K562 (cell line): ENCODE data around the gene EPB42. TPM values are rescaled to one million over a fixed set of nuclear protein-coding genes. Genes with fewer than 3 reads are reported as not detected.

Experiments
- ARID3B ChIP-seq: fragments of 250-450 bp; sonication (Bioruptor Pico); IDR thresholded peaks from 2 replicates; pipeline ENCODE4 v1.4.0; 2020; ENCODE audit warnings: borderline replicate concordance
- ARNT ChIP-seq, 2 experiments: fragments of 450-650 bp; IDR thresholded peaks; 2 replicates each; pipeline ENCODE4 v1.6.1; 2016; ENCODE audit warnings: mild to moderate bottlenecking in 1 of 2
- BCOR ChIP-seq: fragments of 450-650 bp; IDR thresholded peaks from 2 replicates; pipeline ENCODE4 v1.6.1; 2016
- CBFA2T2 ChIP-seq: fragments of 450-650 bp; conservative IDR thresholded peaks from 2 replicates; pipeline ENCODE4 v1.6.1; 2017; ENCODE audit warnings: mild to moderate bottlenecking
- CCAR2 ChIP-seq: fragments of 200-400 bp; formaldehyde crosslinking; IDR thresholded peaks from 2 replicates; pipeline ENCODE4 v1.6.1; 2017; ENCODE audit warnings: mild to moderate bottlenecking, low read depth, low read length
- CCNT2 ChIP-seq: IDR thresholded peaks from 2 replicates; pipeline ENCODE4 v1.6.1; 2011; ENCODE audit warnings: borderline replicate concordance, low read depth, mild to moderate bottlenecking, moderate library complexity, mixed read lengths, low read length; ENCODE audit not compliant: insufficient read length; ENCODE audit errors: extremely low read depth
- E2F4 ChIP-seq: sonication (generic); formaldehyde crosslinking; IDR thresholded peaks from 2 replicates; pipeline ENCODE4 v1.8.0; 2022; ENCODE audit warnings: mild to moderate bottlenecking, low read depth, missing genetic modification reagents
- GABPA ChIP-seq: fragments of 200-800 bp; sonication (Bioruptor generic); conservative IDR thresholded peaks from 2 replicates; pipeline ENCODE4 v1.6.1; 2016; ENCODE audit warnings: low read depth, missing genetic modification characterization, missing compliant biosample characterization
- GTF2E2 ChIP-seq: fragments of 200-800 bp; sonication (Bioruptor generic); IDR thresholded peaks from 2 replicates; pipeline ENCODE4 v1.6.1; 2016; ENCODE audit warnings: missing genetic modification characterization, missing compliant biosample characterization
- HIVEP1 ChIP-seq: fragments of 250-450 bp; sonication (Bioruptor Pico); IDR thresholded peaks from 2 replicates; pipeline ENCODE4 v1.4.0; 2020; ENCODE audit warnings: mild to moderate bottlenecking
- IFI16 ChIP-seq: fragments of 250-450 bp; sonication (Bioruptor Pico); IDR thresholded peaks from 2 replicates; pipeline ENCODE4 v2.1.2; 2022; ENCODE audit warnings: mild to moderate bottlenecking, inconsistent platforms
- MTF1 ChIP-seq: fragments of 250-450 bp; sonication (Bioruptor Pico); IDR thresholded peaks from 2 replicates; pipeline ENCODE4 v1.9.0; 2021; ENCODE audit warnings: moderate library complexity, mild to moderate bottlenecking, inconsistent platforms, borderline replicate concordance
- NCOA1 ChIP-seq: fragments of 450-650 bp; IDR thresholded peaks from 2 replicates; pipeline ENCODE4 v1.6.1; 2016; ENCODE audit warnings: low read depth
- NFIC ChIP-seq: fragments of 450-650 bp; IDR thresholded peaks from 2 replicates; pipeline ENCODE4 v1.6.1; 2017; ENCODE audit warnings: mild to moderate bottlenecking, inconsistent platforms
- NRF1 ChIP-seq, 2 experiments: fragments of 450-650 bp; IDR thresholded peaks in 1 of 2; conservative IDR thresholded peaks in 1 of 2; 2 replicates each; pipeline ENCODE4 v1.6.1; 2014; ENCODE audit warnings: mild to moderate bottlenecking in 2 of 2
- PCBP1 ChIP-seq: fragments of 200-400 bp; formaldehyde crosslinking; IDR thresholded peaks from 2 replicates; pipeline ENCODE4 v1.6.1; 2018; ENCODE audit warnings: mild to moderate bottlenecking, low read depth, low read length; ENCODE audit not compliant: poor library complexity, severe bottlenecking
- SLC30A9 ChIP-seq: fragments of 250-450 bp; sonication (Bioruptor Pico); IDR thresholded peaks from 2 replicates; pipeline ENCODE4 v1.8.0; 2022; ENCODE audit warnings: mild to moderate bottlenecking, moderate library complexity
- TEAD4 ChIP-seq, 2 experiments: sonication (generic) in 1 of 2; formaldehyde crosslinking in 1 of 2; IDR thresholded peaks; 2 replicates each; pipeline versions ENCODE4 v1.6.1 to v1.8.0; 2012 to 2022; ENCODE audit warnings: borderline replicate concordance in 1 of 2, inconsistent platforms in 1 of 2, low read length in 1 of 2, mild to moderate bottlenecking in 1 of 2, missing genetic modification reagents in 1 of 2
- TFAM ChIP-seq: fragments of 250-450 bp; sonication (Bioruptor Pico); conservative IDR thresholded peaks from 2 replicates; pipeline ENCODE4 v1.5.0; 2021; ENCODE audit warnings: mild to moderate bottlenecking, moderate library complexity
- THRAP3 ChIP-seq: fragments of 450-650 bp; IDR thresholded peaks from 2 replicates; pipeline ENCODE4 v1.6.1; 2016; ENCODE audit warnings: mild to moderate bottlenecking, inconsistent platforms, borderline replicate concordance
- XRCC5 ChIP-seq: fragments of 200-400 bp; formaldehyde crosslinking; IDR thresholded peaks from 2 replicates; pipeline ENCODE4 v1.6.1; 2017; ENCODE audit warnings: low read depth, mild to moderate bottlenecking, low read length
- ZFP36 ChIP-seq: fragments of 150-350 bp; IDR thresholded peaks from 2 replicates; pipeline ENCODE4 v1.6.1; 2018; ENCODE audit warnings: low read length, low read depth; ENCODE audit not compliant: partially characterized antibody
- ZFX ChIP-seq: sonication (generic); formaldehyde crosslinking; IDR thresholded peaks from 2 replicates; pipeline ENCODE4 v1.8.0; 2022; ENCODE audit warnings: mild to moderate bottlenecking, missing genetic modification reagents, moderate library complexity
- polyA plus RNA-seq, 8 experiments: library from polyadenylated mRNA; depleted of rRNA in 4 of 8; stranded (reverse) in 5 of 8; unstranded in 3 of 8; fragments of >200 nt; fragmentation: Nextera tagmentation in 2 of 8; fragmentation: Illumina TruSeq in 1 of 8; extraction: Ambion mirVana in 2 of 8; extraction: Trizol in 1 of 8; gene quantifications; 2 replicates each; pipeline versions ENCODE4 v1.2.1 to v1.2.3, GENCODE V29; 2011 to 2014; ENCODE audit warnings: inconsistent platforms in 1 of 8, missing spikeins in 1 of 8
- total RNA-seq, 7 experiments: library from RNA; depleted of rRNA in 6 of 7; stranded (reverse); fragments of >200 nt in 6 of 7; fragmentation: Illumina TruSeq in 2 of 7; extraction: Trizol in 2 of 7; gene quantifications; 2 replicates each; pipeline versions ENCODE4 v1.2.1 to v1.2.3, GENCODE V29; 2011 to 2021; ENCODE audit warnings: low replicate concordance in 1 of 7
- TF ChIP-seq, protein P1 (sequence below), 2 experiments: fragments of 150-350 bp in 1 of 2; IDR thresholded peaks; 2 replicates each; pipeline ENCODE4 v1.6.1; 2012 to 2016; ENCODE audit warnings: low read depth in 2 of 2, low read length in 2 of 2, mild to moderate bottlenecking in 1 of 2, moderate library complexity in 1 of 2

The EPB42 gene
- total and polyA plus RNA-seq, 9 of the 15 experiments (the other 6 are each of a cell fraction or from before 2014, with no cell fraction given): 0.38 to 2.3 (median 1.4) TPM

DNA sequence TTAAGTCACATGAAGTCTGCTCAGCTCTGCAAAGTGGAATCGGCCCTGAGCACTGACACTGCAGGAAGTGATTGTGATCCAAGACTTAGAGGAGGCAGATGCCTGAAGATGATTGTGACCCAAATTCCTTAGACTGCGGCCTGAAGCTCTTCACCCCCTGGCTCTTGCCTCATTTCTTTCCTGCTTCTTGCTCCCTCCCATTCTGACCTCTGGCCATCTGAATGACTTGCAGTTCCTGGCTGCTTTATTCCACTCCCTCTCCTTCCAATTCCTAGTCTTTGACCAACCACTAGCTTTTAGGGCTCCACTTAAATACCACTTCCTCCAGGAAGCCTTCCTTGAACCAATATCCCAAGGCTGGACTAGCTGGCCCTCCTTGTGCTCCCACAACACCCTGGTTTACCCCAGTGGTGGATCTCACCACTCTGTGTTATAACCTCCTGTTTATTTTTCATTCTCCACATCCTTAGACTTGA, 9.9 kb upstream of the EPB42 start (continued):
- no peak for TF ChIP-seq ARID3B (CRISPR knock-in tag)
- TF ChIP-seq ZFP36: peak; percentile 99
- TF ChIP-seq ARNT (IDR thresholded peaks at IDR 0.05): no peak
- peak; percentile 45; the same call in 1 of the 2 replicates for TF ChIP-seq NFIC
- TF ChIP-seq HIVEP1 (CRISPR knock-in tag): no peak
- no peak for TF ChIP-seq XRCC5
- no peak for TF ChIP-seq CCAR2
- no peak for TF ChIP-seq SLC30A9
- peak; percentile 89 for TF ChIP-seq TEAD4 (IDR thresholded peaks at IDR 0.05; ENCODE audit: low read length)
- no peak for TF ChIP-seq TEAD4 (CRISPR knock-in tag; IDR thresholded peaks at IDR 0.05; ENCODE audit: borderline replicate concordance)
- TF ChIP-seq IFI16: no peak
- TF ChIP-seq GTF2E2: no peak
- peak; percentile 38; the same call in 1 of the 2 replicates for TF ChIP-seq GABPA
- TF ChIP-seq CCNT2: peak; percentile 56
- TF ChIP-seq PCBP1: no peak
- TF ChIP-seq E2F4 (CRISPR knock-in tag): no peak
- peak; percentile 78 for TF ChIP-seq CBFA2T2
- TF ChIP-seq BCOR: peak; percentile 94
- TF ChIP-seq, protein P1, sequence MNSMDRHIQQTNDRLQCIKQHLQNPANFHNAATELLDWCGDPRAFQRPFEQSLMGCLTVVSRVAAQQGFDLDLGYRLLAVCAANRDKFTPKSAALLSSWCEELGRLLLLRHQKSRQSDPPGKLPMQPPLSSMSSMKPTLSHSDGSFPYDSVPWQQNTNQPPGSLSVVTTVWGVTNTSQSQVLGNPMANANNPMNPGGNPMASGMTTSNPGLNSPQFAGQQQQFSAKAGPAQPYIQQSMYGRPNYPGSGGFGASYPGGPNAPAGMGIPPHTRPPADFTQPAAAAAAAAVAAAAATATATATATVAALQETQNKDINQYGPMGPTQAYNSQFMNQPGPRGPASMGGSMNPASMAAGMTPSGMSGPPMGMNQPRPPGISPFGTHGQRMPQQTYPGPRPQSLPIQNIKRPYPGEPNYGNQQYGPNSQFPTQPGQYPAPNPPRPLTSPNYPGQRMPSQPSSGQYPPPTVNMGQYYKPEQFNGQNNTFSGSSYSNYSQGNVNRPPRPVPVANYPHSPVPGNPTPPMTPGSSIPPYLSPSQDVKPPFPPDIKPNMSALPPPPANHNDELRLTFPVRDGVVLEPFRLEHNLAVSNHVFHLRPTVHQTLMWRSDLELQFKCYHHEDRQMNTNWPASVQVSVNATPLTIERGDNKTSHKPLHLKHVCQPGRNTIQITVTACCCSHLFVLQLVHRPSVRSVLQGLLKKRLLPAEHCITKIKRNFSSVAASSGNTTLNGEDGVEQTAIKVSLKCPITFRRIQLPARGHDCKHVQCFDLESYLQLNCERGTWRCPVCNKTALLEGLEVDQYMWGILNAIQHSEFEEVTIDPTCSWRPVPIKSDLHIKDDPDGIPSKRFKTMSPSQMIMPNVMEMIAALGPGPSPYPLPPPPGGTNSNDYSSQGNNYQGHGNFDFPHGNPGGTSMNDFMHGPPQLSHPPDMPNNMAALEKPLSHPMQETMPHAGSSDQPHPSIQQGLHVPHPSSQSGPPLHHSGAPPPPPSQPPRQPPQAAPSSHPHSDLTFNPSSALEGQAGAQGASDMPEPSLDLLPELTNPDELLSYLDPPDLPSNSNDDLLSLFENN (IDR thresholded peaks at IDR 0.05; ENCODE audit: low read depth in 2 of 2, low read length in 2 of 2): 0 out of 4 replicates have a peak, but pooled peaks of 1 of the 2 experiments have one; percentile 63
- TF ChIP-seq TFAM: no peak
- TF ChIP-seq THRAP3: no peak
- TF ChIP-seq NRF1 (conservative IDR thresholded peaks at IDR 0.05 in 1 of 2, IDR thresholded peaks at IDR 0.05 in 1 of 2): peak; percentile 54 to 69; a peak in 3 of 4 replicates
- TF ChIP-seq NCOA1: no peak
- no peak for TF ChIP-seq MTF1 (CRISPR knock-in tag)
- peak; percentile 40; the same call in 1 of the 2 replicates for TF ChIP-seq ZFX (CRISPR knock-in tag)
